Right hindlimb (tissue), 1 donor: ENCODE data around the gene TMEM163.
"Not testable (repeated sequence)": the region's sequence is repeated elsewhere in the genome, so short reads cannot be mapped to it uniquely, and the experiment has no call there.

Experiments
- DNase-seq: peaks from one replicate; pipeline ENCODE4 v3.0.0-alpha.2; 2018

The TMEM163 gene

GRCh38 chr2:134660626-134661402 is 58.0 kb downstream of the TMEM163 start:
- DNase-seq = no peak

DNA sequence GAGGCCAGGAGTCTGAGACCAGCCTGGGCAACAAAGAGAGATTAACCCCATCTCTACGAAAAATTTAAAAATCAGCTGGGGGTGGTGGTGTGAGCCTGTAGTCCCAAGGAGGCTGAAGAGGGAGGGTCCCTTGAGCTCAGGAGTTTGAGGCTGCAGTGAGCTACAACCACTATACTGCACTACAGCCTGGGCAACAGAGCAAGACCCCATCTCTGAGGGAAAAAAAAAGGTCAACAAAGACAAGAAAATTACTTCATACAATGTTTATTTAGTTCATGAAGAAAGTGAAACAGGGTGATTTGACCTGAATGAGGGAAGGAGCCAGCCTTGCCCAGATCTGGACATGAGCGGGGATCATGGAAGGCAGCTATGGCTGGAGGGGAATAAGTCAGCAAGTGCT is 59.1 kb downstream of the TMEM163 start:
- DNase-seq = no peak

- no peak for DNase-seq
Observed at GRCh38 chr2:134657650-134658250, 61.0 kb downstream of the TMEM163 start.

DNA sequence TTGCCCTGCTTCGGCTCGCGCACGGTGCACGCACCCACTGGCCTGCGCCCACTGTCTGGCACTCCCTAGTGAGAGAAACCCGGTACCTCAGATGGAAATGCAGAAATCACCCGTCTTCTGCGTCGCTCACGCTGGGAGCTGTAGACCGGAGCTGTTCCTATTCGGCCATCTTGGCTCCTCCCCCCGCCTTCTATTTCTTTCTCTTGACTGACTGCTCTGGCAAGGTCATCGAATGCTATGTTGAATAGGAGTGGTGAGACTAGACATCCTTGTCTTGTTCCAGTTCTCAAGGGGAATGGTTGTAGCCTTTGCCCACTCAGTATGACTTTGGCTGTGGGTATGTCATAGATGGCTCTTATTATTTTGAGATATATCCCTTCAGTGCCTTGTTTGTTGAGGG is 62.4 kb downstream of the TMEM163 start:
- DNase-seq = not testable (repeated sequence)

GRCh38 chr2:134648586-134648985 is 70.2 kb downstream of the TMEM163 start:
- DNase-seq = no peak

GRCh38 chr2:134647607-134648256 is 71.1 kb downstream of the TMEM163 start:
- no peak for DNase-seq

DNA sequence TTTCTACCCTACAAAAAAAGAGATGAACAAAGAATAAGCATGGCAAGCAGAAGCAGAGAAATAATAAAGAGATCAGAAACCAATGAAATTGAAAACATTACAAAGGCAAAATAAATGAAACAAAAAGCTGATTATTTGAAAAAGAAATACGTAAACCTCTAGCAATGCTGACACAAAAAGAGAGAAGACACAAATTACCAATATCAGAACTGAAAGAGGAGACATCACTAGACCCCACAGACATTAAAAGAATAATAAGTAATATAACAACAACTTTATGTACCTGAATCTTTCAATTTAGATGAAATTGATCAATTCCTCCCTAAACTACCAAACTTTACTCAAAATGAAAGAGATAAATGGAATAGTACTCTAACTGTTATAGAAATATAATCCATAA is 75.9 kb downstream of the TMEM163 start:
- no peak for DNase-seq

DNA sequence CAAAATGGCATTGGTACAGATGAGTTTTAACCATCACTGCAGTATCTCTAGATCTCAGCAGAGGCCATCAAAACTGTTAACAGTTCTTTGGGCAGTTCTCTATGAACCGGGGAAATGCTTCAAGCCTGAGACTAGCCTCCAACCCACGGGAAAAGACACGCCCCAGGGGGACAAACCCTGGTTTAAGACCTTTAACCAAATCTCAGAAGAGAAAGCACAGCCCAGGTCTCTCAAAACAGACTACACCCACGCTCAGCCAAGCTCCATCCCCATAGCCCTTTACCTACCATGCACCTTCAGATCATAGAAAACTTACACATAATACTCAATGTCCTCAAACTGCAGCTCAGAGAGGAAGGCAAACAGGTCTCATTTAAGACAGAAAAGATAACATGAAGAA is 78.3 kb downstream of the TMEM163 start:
- DNase-seq = no peak

DNA sequence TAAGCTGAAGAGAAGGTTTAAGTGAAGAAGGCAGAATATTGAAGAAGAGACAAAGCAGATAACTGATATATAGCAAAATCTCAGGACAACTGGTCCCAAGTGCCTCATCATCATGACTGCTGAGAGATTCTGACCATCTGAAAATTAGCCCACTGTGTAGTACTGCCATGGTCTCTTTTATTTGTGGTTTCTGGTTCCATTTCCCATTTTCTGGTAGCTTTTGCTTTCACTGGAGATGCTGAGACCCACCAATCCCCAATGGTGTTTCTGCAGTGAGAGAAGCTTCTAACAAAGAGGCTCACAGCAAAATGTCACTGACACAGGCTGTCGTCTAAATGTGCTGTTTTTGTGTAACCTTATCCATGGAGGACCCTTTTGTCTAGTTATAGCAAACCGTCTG is 79.5 kb downstream of the TMEM163 start:
- DNase-seq = no peak

- DNase-seq = no peak
Observed at GRCh38 chr2:134636714-134637113, 82.1 kb downstream of the TMEM163 start.

DNA sequence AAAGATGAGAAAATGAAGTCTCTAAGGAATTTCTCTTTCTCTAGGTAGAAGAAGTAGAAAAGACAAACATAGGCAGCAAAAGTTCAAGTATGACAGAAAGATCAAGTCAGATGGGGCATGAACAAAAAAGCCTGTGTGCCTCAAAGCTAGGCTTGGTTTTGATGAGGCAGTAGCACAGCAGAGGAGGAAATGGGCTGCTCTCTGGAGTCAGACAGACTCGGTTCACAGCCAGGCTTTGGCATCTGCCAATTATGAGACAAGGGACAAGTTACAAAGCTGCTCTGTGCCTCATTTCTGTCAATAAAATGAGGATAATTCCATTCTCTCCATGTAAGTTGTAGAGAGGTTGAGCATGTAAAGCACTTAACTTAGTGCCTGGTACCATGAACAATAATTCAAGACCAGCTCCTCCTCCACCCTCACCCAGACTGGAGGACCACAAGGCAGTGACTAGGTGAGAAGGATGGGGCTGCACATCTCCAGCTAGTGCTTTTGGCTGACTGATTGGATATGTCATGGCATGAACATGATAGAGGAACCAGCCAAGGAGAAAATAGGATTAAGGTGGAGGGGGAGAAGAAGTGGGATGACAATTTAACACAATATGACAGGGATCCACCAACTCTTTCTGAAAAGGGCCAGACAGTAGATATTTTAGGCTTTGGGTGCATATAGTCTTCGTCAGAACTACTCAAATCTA is 84.6 kb downstream of the TMEM163 start:
- no peak for DNase-seq

GRCh38 chr2:134630504-134631159 is 88.2 kb downstream of the TMEM163 start:
- DNase-seq = no peak

GRCh38 chr2:134628453-134628852 is 90.3 kb downstream of the TMEM163 start:
- no peak for DNase-seq

DNA sequence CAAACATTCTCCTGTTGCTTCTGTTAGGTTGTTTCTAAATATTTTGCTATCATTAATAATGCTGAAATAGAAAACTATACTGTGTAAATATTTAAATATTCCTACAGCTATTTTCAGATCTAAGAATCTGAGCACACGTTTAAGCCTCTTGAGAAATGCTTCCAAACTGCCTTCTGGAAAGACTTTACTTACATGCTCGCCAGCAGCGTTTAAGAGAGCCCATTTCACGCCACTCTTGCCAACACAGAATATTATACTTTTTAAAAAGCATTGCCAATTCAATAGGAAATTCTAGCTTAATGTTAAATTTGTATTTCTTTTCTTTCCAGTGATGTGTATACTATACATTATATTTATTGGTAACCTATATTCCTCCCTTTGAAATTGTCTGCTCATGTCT is 92.0 kb downstream of the TMEM163 start:
- no peak for DNase-seq

DNA sequence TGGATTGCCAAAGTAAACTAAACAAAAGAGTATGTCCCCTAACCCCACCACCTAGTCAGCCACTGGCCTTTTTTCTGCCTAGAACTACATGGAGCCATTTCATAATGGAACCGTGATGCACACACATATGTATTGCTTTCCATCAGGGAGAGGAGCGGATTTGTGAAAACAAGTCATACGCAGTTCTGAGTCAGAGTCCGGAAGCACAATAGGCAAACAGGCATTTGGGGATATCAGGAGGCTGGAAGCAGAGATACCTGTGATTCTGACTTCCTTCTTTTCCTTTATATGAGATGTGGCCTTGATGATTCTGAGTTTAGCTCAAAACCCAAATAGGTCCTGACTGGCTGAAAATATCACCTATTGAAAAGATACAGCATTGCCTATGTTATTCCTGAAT is 93.5 kb downstream of the TMEM163 start:
- DNase-seq = no peak

- DNase-seq = no peak
Observed at GRCh38 chr2:134623796-134624195, 95.0 kb downstream of the TMEM163 start.

DNA sequence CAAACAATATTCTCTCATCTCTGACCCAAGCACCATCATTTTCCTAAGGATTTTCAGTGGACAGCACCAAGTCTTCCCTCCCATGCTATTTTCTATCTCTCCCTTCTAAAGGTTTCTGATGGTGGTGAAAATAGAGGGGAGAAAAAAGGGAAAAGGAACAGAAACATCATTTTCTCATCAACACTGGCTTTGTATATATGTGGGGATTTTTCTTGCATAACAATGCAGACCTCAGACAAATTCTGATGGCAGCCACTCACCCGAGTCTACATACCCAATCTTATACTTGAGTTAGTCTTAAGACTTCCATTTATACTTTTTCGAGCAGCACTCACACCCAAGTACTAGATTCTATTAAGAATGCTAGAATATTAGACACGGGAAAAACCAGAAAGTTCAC is 95.8 kb downstream of the TMEM163 start:
- DNase-seq = no peak

GRCh38 chr2:134621939-134622705 is 96.7 kb downstream of the TMEM163 start:
- DNase-seq = no peak

DNA sequence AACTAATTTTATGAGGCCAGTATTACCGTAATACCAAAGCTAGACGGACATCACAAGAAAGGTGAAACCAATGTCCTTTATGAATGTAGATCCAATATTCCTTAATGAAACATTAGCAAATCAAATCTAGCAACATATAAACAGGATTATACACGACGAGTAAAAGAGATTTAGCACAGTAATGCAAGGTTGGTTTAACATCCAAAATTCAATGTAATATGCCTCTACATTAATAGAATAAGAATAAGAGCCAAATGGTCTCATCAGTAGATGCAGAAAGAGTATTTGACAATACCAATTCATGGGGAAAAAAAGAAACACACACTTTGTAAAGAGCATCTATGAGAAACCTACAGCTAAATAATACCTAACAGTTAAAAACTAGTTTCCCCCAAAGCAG is 99.5 kb downstream of the TMEM163 start:
- no peak for DNase-seq

GRCh38 chr2:134615480-134615879 is 103.3 kb downstream of the TMEM163 start:
- not testable (repeated sequence) for DNase-seq

GRCh38 chr2:134611316-134611715 is 107.5 kb downstream of the TMEM163 start:
- no peak for DNase-seq

GRCh38 chr2:134610871-134611270 is 107.9 kb downstream of the TMEM163 start:
- DNase-seq = no peak
